Jurkat, Clone E6-1 (cell line): Measurements from ENCODE around the gene SREBF2.
A peak's percentile ranks its signal among the peaks of the same experiment; 100 is the strongest.

Experiments
- DNase-seq: peaks from one replicate; pipeline ENCODE4 v3.0.0-alpha.2; 2011; ENCODE audit warnings: low read depth, low spot score
- H3K4me3 ChIP-seq: 2 replicates; pipeline ENCODE4 v1.5.1; 2011; ENCODE audit warnings: mild to moderate bottlenecking, low read length, control low read depth, moderate library complexity

The SREBF2 gene

DNA sequence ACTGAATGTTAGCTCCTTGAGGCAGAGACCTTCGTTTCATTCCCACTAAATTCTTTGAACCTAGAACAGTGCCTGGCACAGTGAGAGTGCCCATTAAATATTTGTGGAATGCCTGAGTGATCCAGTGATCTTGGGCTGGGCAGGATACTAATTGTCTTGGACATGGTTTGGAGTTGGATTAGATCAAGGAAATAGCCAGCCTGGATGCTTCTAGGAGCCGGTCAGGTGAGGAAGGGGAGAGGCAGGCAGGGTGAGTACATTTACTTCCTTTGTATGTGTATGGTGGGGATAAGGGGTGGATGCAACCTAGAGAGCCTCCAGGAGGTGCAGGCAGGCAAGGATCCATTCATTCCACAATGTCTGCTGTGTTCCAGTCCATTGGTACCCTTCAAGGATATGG, 3.6 kb downstream of the SREBF2 start:
- no peak for DNase-seq

DNA sequence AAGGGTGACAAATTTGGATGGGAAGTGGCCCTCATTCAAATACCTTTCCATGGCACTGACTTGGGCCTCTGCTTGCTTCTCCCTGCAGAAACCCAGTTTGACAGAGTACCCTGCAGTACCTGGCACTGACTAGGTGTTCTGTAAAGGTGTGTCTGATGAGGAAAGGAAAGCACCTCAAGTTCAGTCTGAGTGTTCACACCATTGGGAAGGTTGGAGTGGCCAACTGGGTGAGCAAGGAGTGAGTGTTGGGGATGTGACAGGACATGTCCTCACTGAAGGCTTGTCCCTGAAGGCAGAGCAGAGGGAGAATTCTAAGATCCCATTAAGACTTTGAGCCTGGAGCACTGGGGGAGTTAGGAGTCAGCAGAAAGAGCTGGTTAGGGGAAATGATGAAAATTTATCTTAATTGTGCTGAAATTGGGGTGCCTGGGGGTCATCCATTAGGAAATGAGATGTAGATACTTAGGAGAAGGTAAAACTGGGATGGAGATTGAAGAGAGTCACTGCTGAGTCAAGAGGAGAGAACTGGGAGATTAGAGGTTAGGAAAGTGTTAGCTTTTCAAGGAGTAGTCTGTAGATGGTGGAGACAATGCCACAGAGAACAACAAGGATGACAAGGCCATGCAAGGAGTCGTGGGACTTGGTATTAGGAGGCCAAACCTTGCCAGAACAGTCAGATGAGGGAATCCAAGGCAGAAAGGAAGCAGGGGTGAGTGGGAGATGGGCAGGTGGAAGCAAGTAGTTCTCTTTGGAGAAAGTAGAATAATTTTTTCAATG, 6.1 kb downstream of the SREBF2 start:
- DNase-seq, result no peak
- no peak overlapping the region for H3K4me3 ChIP-seq

More for the DNA sequence above, 3.6 kb downstream of the SREBF2 start:
- H3K4me3 ChIP-seq, result no peak overlapping the region

DNA sequence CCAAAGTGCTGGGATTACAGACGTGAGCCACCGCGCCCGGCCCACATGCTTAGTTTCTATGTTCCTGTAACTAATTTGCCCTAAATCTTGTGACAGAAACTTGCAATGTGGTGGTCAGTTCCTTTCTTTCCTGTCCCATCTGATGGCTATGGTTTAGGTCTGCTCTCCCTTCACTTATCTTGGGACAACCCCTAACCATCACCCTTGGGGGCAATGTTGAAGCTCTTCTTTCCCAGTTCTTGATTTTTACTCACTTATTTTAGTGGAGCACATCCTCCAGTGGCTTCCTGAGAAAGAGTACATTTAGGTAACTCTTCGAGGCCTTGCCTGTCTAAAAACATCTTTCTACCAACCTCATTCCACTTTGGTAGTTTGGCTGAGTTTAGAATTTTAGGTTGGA, 7.3 kb downstream of the SREBF2 start:
- DNase-seq, result no peak
- no peak overlapping the region for H3K4me3 ChIP-seq

DNA sequence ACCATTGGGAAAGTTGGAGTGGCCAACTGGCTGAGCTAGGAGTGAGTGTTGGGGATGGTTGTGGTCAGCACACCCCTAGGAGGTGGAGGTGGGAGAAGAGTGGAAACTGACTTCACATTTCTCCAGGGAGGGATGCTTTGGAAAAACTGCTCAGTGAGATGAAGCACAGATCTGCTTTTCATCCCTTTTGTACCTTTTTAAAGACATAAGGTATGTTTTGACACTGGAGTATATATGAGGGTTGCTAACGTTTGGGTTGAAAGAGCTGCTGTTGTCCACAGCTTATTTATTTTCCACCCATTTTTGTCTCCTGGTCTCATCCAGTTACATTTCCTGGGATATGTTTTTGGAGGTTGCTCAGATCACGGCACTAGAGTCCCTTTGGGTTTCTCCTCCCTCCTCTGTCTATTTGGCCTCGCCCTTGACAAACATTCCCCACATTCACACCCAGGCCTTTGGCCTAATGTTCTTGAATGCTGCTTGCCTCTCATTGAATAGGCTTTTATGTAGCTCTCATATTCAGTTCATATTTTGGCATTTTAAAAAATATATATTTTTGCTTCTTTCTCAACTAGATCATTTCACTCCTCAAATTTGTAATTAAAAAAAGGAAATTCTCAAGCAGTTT, 8.3 kb downstream of the SREBF2 start:
- H3K4me3 ChIP-seq, result no peak overlapping the region

DNA sequence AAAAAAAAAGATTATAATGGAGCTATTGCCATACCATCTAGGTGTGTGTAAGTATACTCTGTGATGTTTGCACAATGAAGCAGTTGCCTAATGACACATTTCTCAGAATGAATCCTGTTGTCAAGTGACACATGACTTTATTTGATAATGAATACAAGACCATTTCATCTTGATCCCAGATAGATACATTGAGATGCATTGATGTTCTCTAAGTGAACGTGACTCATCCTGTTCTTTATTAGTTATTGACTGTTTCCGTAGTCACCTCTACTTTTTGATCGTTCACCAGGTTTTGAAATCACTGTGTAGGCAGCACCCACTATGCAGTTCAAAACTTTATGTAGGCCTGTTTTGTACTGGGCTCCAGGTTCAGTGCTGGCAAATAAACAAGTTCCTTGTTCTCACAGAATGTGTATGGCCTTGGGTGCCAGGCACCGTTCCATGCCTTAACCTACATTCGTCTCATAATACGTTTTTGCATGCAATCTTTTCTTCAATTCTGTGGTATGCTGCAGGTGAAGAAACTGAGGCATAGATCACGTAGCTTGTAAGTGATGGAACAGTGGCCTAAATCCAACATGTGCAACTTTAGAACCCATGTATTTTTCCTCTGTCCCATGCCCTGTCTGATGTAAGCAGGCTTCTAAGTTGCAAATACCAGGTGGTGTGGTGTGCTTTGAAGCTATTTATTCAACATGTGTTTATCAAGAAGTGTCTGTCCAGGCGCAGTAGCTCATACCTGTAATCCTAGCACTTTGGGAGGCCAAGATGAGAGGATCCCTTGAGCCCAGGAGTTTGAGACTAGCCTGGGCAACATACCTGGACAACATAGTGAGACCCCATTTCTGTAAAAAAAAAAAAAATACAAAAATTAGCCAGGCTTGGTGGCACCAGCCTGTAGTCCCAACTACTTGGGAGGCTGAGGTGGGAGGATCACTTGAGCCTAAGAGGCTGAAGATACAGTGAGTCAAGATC, 10.4 kb downstream of the SREBF2 start:
- DNase-seq, result no peak
- no peak overlapping the region for H3K4me3 ChIP-seq

More for the DNA sequence above, 8.3 kb downstream of the SREBF2 start:
- no peak for DNase-seq

DNA sequence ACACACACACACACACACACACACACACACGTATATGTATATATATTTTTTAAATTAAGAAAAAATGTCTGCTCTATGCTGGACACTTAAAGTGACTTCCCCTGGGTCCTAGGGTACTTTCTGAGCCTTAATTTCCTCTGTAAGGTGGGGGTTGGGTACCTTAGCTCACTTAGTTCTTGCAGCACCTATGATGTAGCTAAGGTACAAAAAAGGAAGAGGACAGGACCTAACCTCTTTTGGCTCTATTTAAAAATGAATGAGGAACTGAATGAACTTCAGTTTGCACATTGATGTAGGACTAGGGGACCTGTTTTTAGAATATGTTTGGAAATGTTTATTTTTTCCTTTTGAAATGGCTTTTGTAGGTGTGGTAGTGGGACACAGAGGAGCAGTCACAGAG, 11.1 kb downstream of the SREBF2 start:
- DNase-seq, result no peak
- no peak overlapping the region for H3K4me3 ChIP-seq

DNA sequence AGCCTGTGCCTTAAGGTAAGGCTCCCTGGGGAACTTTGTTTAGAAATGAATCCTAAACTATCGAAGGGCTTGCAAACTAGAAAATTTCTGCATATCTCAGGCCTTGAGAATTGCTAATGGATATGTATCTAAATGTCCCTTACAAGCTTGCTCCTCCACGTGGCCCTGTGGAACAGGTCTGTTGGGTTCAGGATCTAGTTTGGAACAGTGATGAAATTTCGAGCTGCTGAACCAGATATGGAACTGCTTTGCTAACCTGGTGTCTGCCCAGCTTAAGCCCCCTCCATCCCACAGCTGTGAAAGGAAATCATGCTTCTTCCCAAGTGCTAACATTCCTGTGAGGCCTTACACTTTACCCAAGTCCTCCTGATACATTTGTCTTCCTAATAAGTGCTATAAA, 11.6 kb downstream of the SREBF2 start:
- no peak for DNase-seq

DNA sequence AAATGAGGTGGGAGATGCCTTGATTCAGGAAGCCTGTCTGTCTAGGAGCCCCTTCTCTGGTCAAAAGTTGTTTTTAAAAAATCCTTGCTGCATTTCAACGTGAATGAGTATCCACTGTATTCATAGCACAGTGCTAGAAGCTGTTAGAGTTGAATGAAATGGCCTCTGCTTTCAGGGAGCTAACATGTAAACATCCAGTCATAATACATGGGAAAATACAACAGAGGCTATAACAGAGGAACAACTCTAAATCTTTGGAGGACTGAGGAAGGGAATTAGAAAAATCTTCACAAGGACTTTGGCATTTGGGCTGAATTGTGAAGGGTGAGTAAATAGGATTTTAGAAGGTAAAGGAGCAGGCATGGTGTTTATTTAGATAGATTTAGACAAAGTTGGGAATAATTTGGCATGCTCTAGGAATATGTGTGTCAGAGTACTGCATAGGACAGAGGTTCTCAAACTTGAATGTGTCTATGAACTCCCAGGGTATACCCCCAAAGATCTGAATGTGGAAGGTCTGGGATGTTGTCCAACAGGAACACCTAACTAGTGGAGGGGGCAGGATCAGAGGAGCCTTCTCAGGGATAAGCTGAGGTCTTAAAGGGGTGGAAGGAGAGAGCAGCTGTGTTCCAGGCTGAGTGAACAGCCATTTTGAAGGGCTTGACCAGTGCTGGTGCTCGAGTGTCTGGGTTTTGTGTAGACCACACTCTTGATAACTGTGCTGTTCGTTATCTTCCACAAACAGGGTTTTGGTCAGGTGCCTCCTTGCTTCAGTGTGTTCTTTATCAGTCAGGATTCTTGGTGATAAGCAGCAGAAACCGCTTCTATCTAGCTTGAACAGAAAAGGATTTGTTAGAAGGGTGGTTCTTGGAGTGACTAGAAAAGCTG, 12.7 kb downstream of the SREBF2 start:
- H3K4me3 ChIP-seq, result no peak overlapping the region

More for the DNA sequence above, 11.6 kb downstream of the SREBF2 start:
- H3K4me3 ChIP-seq, result no peak overlapping the region

DNA sequence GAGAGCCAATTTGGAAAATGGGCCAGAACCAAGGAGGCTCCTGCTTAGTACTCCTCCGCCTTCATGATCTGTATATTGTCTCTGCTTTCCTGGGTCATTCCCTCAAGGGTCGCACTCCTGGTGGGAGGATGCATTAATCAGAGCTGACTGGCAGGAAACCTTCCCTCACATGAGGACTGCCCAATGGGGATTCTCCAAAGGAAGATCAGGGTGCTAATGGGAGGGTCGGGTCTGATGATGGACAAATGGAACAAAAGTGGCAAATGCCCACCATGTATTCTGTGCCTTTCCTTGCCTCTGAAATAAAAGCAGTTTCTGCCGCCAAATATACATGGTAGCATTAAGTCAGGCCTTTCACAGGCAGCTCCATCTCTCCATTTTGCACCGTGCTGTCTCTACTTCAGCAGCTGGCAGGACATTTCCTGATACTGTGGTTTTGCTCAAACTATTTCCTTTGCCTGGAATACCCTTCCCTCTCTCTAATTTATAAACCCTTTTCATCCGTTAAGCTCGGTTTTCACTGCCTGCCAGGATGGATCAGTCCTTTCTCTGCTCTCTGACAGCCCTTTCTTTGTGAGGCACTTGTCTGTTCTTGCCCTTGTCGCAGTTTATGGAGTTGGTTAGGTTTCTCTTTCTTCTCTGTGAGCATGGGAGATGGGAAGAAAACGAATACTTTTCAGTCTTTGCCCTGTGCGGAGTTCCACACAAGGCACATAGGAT, 13.5 kb downstream of the SREBF2 start:
- no peak for DNase-seq
- H3K4me3 ChIP-seq, result no peak overlapping the region

More for the DNA sequence above, 12.7 kb downstream of the SREBF2 start:
- no peak for DNase-seq

DNA sequence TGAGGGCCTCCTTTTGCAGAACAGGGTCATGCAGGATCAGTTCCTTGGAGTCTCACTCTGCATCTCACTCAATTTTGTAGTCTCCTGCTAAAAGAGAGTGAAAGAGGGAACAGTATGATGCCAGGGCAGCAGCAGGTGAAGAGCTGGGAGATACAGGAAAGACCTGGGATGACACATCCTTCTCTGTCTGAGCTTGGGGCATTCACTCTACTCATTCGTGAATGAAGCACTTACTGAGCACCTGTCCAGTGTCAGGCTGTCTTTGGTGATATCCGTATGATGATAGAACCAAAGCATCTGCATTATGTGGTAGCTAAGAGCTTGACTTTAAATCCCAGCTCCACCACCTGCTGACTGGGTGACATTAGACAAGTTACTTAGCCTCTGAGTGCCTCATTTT, 14.4 kb downstream of the SREBF2 start:
- no peak for DNase-seq
- no peak overlapping the region for H3K4me3 ChIP-seq

DNA sequence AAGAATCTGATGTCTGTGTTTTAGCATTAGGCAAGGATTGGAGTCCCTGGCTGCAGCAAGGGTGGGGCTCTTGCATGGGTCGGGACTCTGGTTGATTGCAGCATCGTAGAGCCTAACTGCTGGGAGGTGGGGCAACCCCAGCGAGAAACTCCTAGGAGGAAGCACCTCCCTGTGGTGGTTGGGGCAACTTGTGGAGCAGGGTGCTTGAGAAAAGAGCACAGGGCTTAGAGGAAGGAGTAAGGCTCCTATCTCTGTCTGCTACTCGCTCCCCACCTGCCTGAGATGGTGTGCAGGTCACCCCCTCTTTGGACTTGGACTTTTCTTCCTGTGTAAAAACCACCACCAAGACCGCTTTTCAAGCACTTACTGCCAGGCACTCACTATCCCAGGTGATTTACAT, 15.6 kb downstream of the SREBF2 start:
- no peak overlapping the region for H3K4me3 ChIP-seq
- no peak for DNase-seq

DNA sequence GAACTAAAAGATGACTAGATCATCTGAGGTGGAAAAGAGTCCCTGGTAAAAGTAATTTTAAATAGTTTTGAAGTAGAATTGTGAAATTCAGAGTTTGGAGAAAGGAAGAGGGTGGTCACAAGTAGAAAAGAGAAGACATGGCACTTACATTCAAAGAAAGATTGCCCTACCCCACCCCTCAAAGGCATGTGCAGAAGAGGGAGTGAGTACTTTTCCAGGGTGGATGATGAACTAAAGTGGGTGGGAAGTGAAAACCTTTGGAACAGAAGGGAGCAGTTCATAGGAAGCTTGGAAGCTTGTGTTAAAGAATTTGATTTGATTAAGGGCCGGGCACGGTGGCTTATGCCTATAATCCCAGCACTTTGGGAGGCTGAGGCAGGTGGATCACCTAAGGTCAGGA, 23.6 kb downstream of the SREBF2 start:
- DNase-seq, result no peak
- no peak overlapping the region for H3K4me3 ChIP-seq

DNA sequence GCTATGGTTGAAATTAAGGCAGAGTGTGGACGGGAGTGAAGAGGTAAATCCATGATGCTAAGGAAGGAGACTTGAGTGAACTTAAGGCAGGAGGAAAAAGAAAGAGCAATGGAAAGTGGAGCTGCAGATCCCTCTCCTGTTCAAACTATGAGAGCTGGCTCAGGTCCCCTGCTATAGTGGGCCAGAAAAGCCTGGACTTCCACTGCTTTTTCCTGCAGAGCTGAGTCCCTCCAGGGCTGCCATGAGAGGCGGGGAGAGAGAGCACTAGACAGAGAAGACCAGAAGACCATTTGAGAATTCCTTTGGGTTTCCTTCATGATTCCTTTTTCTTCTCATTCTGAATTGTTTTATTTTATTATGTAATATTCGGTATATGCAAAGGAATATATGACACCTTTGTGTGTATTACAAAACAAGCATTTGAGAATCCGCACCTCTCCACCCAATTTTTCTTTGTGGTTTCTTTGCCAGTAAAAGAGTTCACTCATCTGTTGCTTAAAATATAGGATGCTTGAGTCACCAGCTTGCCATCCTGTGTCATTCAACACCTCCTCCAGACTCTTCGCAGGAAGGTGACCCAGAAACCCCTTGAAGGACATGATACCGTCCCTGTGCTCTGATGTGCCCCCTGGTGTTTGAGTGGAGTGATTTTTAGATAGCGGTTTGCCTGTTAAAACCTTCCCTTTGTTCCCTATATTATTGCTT, 24.4 kb downstream of the SREBF2 start:
- DNase-seq, result peak; percentile 87
- no peak overlapping the region for H3K4me3 ChIP-seq

DNA sequence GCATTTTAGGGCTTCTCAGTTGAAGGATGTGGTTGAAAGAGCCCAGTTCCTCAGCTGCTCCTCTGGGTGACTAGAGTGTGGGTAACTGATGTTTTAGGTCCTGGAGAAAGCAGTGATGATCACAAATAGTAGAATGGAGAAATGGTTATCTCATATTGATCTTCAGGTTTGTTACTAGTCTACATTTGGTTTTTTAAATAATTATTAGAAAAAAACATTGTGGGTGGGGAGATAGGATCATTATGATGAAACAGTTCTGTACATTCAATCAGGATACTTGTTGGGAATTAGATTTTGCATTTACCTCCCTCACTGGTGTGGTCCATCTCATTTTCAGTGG, 24.9 kb downstream of the SREBF2 start:
- no peak overlapping the region for H3K4me3 ChIP-seq
- no peak for DNase-seq

DNA sequence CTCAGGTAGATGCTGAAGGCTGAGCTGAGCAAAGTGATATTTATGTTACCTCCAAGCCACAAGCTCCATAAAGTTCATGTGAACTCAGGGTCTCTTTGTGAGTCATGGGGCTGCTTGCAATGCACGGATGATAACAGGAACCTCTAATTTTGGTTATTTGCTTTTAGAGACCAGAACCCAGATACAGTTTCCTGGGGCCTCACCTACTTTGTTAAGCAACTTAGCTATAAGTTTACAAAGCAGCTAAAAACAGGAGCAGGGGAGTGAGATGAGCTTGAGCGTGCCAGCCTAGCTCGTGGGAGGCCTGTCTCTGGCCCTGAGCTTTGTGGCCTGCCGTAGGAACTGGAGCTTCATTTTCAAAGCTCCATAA, 29.2 kb downstream of the SREBF2 start:
- DNase-seq, result no peak
- H3K4me3 ChIP-seq, result no peak overlapping the region

DNA sequence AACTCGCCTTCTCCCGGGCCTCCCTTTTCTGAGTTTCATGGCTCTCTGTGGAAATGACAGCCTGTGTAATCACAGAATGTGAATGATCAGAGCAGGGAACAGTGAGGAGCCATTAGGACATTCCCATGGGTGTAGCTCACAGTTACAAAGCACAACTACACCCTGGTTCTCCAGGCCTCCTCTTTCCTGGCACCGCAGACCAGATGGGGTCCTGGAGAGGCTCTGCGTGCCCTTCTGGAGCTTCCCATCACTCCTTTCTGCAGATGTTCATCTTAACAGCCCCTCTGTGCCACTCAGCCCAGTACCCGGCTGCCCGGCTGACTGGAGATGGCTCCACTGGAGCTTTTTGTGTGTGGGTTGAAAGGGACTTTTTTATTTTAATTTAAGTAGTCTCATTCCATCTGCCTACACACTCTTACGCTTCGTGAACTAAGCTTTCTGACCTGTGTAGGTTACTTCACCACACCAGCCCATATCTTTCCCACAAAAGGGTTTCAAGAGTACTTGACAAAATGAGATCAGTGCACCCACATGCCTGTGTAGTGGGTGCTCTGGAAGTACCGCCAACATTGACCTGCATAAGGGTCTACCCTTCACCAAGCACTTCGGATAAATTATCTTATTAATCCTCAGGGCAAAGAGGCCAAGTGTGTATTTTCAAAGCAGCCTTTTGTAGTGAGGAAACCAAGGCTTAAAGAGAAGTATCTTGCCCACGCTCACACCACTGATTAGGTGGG, 29.8 kb downstream of the SREBF2 start:
- DNase-seq, result no peak
- H3K4me3 ChIP-seq, result no peak overlapping the region

DNA sequence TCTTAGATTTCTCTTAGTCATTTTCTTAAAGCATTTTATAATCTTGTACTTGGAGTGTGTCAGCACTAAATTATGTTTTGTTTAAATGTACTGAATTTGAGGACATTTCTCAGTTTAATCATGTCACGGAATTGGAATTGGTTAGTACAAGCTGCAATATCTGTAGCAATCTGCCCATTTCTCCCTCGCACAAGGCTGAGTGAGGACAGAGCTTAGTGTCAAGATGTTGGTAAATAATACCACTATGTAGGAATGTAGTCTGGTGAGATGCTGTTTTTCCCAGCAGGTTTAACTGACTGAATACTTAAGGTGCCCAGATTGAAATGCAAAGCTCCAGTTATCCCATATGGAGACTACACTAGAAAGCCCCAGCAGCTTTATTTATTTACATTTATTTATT, 30.6 kb downstream of the SREBF2 start:
- DNase-seq, result no peak
- no peak overlapping the region for H3K4me3 ChIP-seq
